Measurements from ENCODE around the gene NAALADL1. TPM values are rescaled to one million over a fixed set of nuclear protein-coding genes. Genes with fewer than 3 reads are reported as not detected.
"Not testable (repeated sequence)": the region's sequence is repeated elsewhere in the genome, so short reads cannot be mapped to it uniquely, and the experiment has no call there.

NAALADL1 gene
- total and polyA plus RNA-seq, 7 donors, result 0.98 to 4.8 (median 1.6) TPM

DNA sequence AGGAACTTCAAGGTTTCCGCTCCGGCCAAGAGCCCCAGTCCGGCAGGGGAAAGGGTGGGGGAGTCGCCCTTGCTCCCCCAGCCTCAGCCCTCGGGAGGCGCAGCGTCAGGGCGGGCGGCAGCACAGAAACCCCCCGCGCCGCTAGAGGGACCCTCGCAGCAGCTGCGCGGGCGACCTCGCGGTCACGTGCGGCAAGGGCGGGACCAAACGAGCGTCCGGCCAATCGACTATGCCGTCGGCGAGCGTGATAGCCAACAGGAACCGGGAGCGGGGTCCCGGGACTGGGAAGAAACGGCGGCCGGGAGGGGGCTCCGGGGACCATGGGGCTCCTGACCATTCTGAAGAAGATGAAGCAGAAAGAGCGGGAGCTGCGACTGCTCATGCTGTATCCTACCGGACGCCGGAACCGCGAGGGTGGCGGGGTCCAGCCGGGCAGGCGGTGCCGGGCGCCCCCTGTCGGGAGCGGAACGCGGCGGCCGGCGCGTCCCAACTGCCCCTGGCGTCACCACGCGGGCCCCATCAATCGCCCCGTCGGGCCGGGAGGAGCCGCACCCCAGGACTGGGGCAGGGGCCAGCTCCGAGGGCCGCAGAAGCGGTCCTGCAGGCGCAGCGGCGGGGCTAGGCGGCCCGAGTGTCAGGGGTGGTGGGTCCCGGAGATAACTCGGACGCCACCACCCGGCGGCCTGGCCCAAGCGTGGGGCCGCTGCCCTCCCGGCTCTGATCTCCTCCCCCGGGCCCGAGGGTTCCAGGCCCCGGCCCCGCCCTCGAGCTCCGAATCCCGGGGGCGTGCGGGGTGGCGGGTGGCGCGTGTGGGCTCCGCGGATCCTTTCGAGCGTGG is 44.2 kb downstream of the NAALADL1 start, which contains the start of gene ARL2:
Gene ARL2 (plus strand): TSS at position 273 of the 838 bp plus-strand sequence. CDS start 48 bp downstream, at position 321.
- intact Hi-C loops (cut with DNase I), result loop anchor here (1.0 to 10.0 kb wide), 4 partner anchors 87 to 169 kb away; partner anchors contain the start of genes CDC42BPG (in 1 of the 2) and TM7SF2 (in 1 of the 2)
- WGBS, 3 donors, result 0 to 1% (median 0%) methylated on average over 64 to 96 of the region's 96 CpGs
- peak within 1 kb of the TSS; percentile 81 for H3K4me3 ChIP-seq
- TF ChIP-seq, protein P1, sequence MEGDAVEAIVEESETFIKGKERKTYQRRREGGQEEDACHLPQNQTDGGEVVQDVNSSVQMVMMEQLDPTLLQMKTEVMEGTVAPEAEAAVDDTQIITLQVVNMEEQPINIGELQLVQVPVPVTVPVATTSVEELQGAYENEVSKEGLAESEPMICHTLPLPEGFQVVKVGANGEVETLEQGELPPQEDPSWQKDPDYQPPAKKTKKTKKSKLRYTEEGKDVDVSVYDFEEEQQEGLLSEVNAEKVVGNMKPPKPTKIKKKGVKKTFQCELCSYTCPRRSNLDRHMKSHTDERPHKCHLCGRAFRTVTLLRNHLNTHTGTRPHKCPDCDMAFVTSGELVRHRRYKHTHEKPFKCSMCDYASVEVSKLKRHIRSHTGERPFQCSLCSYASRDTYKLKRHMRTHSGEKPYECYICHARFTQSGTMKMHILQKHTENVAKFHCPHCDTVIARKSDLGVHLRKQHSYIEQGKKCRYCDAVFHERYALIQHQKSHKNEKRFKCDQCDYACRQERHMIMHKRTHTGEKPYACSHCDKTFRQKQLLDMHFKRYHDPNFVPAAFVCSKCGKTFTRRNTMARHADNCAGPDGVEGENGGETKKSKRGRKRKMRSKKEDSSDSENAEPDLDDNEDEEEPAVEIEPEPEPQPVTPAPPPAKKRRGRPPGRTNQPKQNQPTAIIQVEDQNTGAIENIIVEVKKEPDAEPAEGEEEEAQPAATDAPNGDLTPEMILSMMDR (IDR thresholded peaks at IDR 0.05), result peak; percentile 86
- ATAC-seq, result peak; percentile 90 to 96 (median 92)
- H3K4me1 ChIP-seq, result peaks cover 5% of the 10 kb centered on the region
- H3K36me3 ChIP-seq (ENCODE audit: insufficient read depth in 1 of 2, low read depth in 1 of 2), result peaks cover 0 to 14% of the 10 kb centered on the region in 2 donors
- DNase-seq, result peak; percentile 92 to 96
- H3K9me3 ChIP-seq, result no peaks in the 10 kb centered on the region
- peak within 1 kb of the TSS; percentile 97 for H3K27ac ChIP-seq
- no peaks in the 10 kb centered on the region for H3K27me3 ChIP-seq (ENCODE audit: insufficient read depth in 3 of 3, low read length in 2 of 3)

GRCh38 chr11:65013130-65013887 is 45.0 kb downstream of the NAALADL1 start:
- ATAC-seq (peak; percentile 87 to 91 (median 88)), DNase-seq (peak; percentile 94)
- Histone ChIP-seq H3K27ac (peak overlapping the region; percentile 97), H3K4me3 (peak overlapping the region; percentile 81), H3K36me3 (ENCODE audit: insufficient read depth in 1 of 2, low read depth in 1 of 2) (peaks cover 0 to 8% of the 10 kb centered on the region in 2 donors), H3K4me1 (peaks cover 5% of the 10 kb centered on the region), H3K9me3 (no peaks in the 10 kb centered on the region), H3K27me3 (ENCODE audit: insufficient read depth in 3 of 3, low read length in 2 of 3) (no peaks in the 10 kb centered on the region)
- intact Hi-C loops (cut with DNase I), result loop anchor here (1.0 to 10.0 kb wide), 4 partner anchors 86 to 169 kb away; partner anchors contain the start of genes CDC42BPG (in 1 of the 2) and TM7SF2 (in 1 of the 2)
- WGBS, 3 donors, result 14 to 15% (median 15%) methylated on average over 21 to 22 of the region's 22 CpGs
- TF ChIP-seq, protein P1 (IDR thresholded peaks at IDR 0.05), result peak; percentile 69

DNA sequence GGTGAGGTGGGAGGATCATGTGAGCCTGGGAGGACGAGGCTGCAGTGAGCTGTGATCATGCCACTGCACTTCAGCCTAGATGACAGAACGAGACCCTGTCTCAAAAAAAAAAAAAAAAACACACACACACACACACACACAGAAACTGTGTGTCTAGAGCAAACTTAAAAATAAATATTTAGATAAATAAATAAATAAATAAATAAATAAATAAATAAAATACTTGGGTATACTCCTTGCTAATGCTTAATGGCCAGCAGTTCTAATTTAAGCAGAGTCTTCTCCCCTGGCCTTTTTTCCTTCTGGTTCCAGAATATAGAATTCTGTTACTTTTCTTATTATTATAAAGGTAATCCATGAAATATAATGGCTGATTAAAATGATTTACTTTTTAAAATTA is 49.5 kb downstream of the NAALADL1 start:
- intact Hi-C loops (cut with DNase I), result no loop called here

GRCh38 chr11:65008016-65008415 is 50.3 kb downstream of the NAALADL1 start:
- no peak for DNase-seq
- TF ChIP-seq, protein P1 (IDR thresholded peaks at IDR 0.05), result no peak
- Histone ChIP-seq H3K4me3 (no peak overlapping the region), H3K27me3 (ENCODE audit: insufficient read depth in 3 of 3, low read length in 2 of 3) (no peaks in the 10 kb centered on the region), H3K27ac (no peak overlapping the region), H3K36me3 (ENCODE audit: insufficient read depth in 1 of 2, low read depth in 1 of 2) (no peaks in the 10 kb centered on the region), H3K4me1 (peaks cover 2% of the 10 kb centered on the region), H3K9me3 (no peaks in the 10 kb centered on the region)
- WGBS, 3 donors, result 67 to 70% (median 68%) methylated on average over 7 of the region's 7 CpGs
- intact Hi-C loops (cut with DNase I), result no loop called here
- ATAC-seq, result no peak

More for the DNA sequence above, 49.5 kb downstream of the NAALADL1 start:
- Histone ChIP-seq H3K4me3 (no peak overlapping the region), H3K4me1 (peaks cover 5% of the 10 kb centered on the region), H3K27ac (no peak overlapping the region), H3K36me3 (ENCODE audit: insufficient read depth in 1 of 2, low read depth in 1 of 2) (no peaks in the 10 kb centered on the region), H3K9me3 (no peaks in the 10 kb centered on the region), H3K27me3 (ENCODE audit: insufficient read depth in 3 of 3, low read length in 2 of 3) (no peaks in the 10 kb centered on the region)
- WGBS, 3 donors, result 89 to 93% (median 89%) methylated on average over 2 of the region's 2 CpGs
- no peak for ATAC-seq
- DNase-seq, result no peak
- TF ChIP-seq, protein P1 (IDR thresholded peaks at IDR 0.05), result no peak

- DNase-seq; H3K4me3 ChIP-seq; H3K4me1 ChIP-seq; H3K9me3 ChIP-seq; H3K27ac ChIP-seq; H3K27me3 ChIP-seq (ENCODE audit: insufficient read depth in 3 of 3, low read length in 2 of 3); intact Hi-C loops (cut with DNase I); H3K36me3 ChIP-seq (ENCODE audit: insufficient read depth in 1 of 2, low read depth in 1 of 2); ATAC-seq: not testable (repeated sequence)
- 53 to 63% (median 61%) methylated on average over 3 of the region's 3 CpGs for WGBS, 3 donors
Observed at GRCh38 chr11:65003968-65004367, 54.4 kb downstream of the NAALADL1 start.
